ENCODE measurements around the gene SLC39A11.

SLC39A11 gene

DNA sequence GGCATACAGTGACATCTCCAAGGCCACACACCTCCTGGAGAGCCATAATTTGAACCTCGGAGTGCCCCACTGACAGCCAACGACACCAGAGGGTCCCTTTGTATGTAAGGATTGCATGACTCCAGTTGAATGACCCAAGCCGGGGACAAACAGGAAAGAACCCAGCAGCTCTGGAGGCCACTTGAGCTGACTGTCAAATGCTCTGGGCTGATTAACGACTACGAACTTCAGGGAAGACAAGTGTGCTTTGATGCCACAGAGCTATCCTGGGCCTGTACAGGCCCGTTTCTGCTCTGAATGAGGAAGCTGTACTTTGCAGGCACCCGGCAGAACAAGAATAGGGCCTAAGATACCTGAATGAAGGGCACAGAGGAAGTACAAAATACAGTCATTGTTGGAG lies 404.6 kb downstream of the SLC39A11 start:
- no peak for DNase-seq (ENCODE audit: low read depth in 2 of 2)

GRCh38 chr17:72684405-72685020 lies 408.0 kb downstream of the SLC39A11 start:
- DNase-seq (ENCODE audit: low read depth in 2 of 2): no peak

DNA sequence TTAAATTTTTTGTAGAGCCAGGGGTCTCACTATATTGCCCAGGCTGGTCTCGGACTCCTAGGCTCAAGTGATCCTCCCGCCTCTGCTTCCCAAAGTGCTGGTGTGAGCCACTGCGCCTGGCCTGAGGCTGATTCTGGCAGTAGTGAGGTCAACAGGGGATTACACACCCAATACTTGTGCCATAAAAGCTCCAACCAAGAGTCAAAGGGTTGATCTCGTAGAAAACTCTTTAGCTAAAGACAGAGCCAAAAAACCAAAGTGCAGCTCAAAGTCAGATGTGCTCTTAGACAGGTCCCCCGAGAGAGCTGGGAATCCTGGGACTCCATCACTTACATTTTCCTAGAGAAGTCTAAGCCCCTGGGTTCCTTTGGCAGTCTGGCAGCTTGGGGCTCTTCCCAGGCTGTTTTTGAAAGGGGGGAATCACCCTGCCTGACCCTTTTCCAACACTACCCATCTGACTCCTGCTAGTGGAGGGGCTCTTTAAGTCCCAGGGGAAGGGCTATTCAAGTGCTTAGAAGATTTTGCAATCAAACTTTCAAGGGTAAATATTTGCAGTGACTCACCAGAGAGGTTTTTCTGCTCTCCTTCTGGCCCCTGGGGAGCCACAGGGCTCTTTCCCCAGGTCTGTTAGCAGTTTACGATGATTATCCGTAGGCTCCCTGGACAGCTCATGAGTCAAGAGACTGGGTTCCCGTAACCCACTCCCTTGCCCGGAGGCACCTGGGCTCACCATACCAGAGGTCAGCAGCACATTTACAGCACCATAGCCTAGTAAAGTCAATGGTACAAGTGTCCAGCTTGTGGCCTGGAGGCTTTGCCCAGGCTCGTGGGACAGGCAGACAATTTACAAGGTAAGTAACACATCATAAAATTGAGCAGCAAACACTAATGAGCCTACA lies 408.7 kb downstream of the SLC39A11 start:
- no peak for DNase-seq (ENCODE audit: low read depth in 2 of 2)

DNA sequence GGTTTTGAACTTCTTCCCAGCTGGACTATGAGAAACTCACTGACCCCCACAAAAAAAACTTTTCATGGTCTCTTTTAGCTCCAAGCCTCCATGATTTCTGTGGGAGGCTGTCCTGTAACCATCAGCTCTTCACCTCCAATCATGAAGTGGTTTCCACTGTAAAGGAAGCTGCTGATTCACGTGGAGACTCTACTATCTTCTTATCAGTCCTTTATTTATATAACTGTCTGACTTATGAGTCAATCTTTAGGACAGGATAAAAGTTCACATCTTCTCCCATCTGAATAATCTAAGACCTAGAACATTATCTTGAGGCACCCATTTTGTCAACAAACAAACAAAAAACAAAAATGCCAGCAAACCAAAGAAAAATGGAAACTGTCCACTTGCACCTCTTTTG lies 409.9 kb downstream of the SLC39A11 start:
- no peak for DNase-seq (ENCODE audit: low read depth in 2 of 2)

GRCh38 chr17:72681844-72682243 lies 410.6 kb downstream of the SLC39A11 start:
- no peak for DNase-seq (ENCODE audit: low read depth in 2 of 2)

DNA sequence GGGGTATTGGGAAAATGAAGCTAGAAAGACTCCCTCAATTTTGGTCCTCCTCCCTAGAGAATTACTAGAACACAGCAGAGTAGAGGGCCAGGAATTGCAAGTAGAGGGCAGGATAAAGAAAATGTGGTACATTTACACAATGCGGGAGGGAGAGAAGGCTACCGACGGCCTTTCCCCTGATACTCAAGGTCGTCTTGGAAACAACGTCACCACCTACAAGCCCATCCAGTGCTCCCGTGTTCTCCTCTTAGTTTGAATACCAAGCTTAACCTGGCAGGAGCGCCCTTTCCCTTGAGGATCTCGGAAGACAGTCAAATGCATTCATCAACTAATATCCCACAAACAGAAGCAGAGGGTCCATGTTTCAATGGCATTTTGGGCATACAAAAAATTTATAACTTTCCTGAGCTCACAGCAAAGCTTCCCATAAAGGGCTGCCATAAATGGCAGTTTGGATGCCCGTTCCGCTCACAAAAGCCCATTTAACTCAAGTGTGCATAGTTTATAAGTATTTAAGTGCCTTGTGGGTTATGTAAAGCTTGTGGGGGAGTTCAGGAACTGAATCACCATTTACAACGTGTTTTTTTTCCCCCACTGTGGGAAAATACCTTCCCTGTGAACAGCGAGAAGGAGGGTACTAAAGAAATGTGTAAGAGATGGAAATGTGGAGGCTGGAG lies 414.6 kb downstream of the SLC39A11 start:
- no peak for DNase-seq (ENCODE audit: low read depth in 2 of 2)

GRCh38 chr17:72677108-72677507 lies 415.4 kb downstream of the SLC39A11 start:
- no peak for DNase-seq (ENCODE audit: low read depth in 2 of 2)

DNA sequence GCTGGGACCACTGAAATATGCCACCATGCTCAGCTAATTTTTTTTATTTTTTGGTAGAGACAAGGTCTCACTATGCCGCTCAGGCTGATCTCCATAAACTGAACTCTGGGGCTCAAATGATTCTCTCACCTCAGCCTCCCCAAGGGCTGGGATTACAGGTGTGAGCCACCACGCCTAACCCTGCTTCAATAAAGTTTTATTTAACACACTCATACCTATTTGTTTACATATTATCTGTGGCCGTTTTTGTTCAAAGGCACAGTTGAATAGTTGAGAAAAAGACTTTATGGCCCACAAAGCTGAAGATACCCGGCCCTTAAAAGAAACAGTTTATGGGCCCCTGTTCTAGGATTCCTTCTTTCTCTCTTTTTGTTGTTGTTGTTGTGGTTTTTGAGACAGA lies 419.8 kb downstream of the SLC39A11 start:
- no peak for DNase-seq (ENCODE audit: low read depth in 2 of 2)

GRCh38 chr17:72671016-72671415 lies 421.5 kb downstream of the SLC39A11 start:
- DNase-seq (ENCODE audit: low read depth in 2 of 2): no peak

GRCh38 chr17:72667096-72668063 lies 425.1 kb downstream of the SLC39A11 start:
- DNase-seq (ENCODE audit: low read depth in 2 of 2): no peak

GRCh38 chr17:72665852-72666851 lies 426.3 kb downstream of the SLC39A11 start:
- no peak for DNase-seq (ENCODE audit: low read depth in 2 of 2)

- no peak for DNase-seq (ENCODE audit: low read depth in 2 of 2)
These were observed 429.7 kb downstream of the SLC39A11 start for GRCh38 chr17:72662827-72663190.

DNA sequence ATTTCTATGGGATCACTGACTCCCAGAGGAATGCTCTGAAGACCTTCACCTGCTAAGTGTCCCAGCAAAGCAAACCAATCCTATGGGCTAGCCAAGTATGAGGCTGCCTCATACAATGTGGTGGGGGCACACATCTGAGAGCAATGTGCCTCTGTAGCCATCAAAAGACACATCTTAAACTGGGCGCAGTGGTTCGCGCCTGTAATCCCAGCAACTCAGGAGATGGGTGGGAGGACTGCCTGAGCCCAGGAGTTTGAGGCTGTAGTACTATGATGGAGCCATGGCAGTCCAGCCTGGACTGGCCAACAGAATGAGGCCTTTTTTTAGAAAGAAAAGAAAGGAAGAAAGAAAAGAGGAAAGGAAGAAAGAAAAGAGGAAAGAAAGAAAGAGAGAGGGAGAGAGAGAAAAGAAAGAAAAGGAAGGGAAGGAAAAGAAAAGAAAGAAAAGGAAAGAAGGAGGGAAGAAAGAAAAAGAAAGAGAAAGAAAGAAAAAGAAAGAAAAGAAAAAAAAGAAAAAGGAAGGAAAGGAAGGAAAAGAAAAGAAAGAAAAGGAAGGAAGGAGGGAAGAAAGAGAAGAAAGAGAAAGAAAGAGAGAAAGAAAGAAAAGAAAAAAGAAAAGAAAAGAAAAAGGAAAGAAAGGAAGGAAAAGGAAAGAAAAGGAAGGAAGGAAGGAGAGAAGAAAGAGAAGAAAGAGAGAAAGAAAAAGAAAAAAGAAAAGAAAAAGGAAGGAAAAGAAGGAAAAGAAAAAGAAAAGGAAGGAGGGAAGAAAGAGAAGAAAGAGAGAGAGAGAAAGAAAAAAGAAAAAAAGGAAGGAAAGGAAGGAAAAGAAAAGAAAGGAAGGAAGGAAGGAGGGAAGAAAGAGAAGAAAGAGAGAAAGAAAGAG lies 430.3 kb downstream of the SLC39A11 start:
- DNase-seq (ENCODE audit: low read depth in 2 of 2): no peak

GRCh38 chr17:72661116-72661944 lies 431.2 kb downstream of the SLC39A11 start:
- no peak for DNase-seq (ENCODE audit: low read depth in 2 of 2)

DNA sequence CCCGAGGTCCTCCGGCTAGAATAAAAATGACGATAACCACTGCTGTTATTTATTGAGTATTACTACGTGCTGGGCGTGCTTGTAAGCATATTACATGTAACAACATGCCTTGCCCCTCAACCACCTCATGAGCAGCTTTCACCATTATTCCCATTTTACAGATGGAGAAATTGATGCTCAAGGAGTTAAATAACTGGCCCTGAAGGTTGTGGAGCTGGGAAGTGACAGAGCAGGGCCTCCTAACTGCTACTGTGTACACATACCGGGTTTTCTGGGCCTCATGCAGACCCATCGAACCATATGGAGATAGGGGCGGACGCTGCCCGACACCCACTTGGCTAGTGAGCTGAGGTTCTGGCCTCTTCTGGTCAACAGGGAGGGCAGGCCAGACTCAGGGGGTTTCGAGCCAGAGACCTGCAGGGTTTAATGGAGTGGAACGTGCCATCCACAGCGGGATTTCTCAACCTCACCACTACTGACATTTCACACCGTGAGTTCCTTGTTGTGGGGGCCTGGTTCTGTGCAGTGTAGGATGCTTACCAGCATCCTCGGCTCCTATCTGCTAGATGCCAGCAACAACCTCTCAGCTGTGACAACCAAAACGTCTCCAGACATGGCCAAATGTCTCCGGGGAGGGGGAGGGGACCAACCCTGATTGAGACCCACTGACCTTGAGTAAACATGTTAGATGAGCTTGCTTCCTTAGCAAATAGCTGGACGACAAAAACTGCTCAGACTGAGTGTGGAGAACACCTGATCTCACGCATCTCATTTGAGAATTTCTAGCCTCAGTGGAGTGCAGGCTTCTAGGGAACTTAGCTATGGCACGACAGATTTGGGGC lies 432.0 kb downstream of the SLC39A11 start:
- no peak for DNase-seq (ENCODE audit: low read depth in 2 of 2)

DNA sequence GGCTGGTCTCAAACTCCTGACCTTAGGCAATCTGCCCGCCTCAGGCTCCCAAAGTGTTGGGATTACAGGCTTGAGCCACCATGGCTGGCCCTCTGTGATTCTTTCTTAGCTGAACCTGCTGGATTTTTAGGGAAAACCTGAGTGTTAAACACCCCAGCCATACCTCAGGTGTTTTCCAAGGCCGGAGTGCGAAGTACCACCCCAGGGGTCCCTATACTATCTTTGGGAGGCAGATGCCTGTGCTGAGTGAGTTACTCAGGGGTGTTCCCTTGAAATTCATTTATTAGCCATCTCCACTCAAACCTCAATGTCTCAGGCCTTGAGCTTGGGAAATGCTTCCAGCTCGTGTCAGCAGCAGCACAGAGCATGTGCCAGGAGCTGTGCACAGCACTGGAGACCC lies 432.7 kb downstream of the SLC39A11 start:
- no peak for DNase-seq (ENCODE audit: low read depth in 2 of 2)

DNA sequence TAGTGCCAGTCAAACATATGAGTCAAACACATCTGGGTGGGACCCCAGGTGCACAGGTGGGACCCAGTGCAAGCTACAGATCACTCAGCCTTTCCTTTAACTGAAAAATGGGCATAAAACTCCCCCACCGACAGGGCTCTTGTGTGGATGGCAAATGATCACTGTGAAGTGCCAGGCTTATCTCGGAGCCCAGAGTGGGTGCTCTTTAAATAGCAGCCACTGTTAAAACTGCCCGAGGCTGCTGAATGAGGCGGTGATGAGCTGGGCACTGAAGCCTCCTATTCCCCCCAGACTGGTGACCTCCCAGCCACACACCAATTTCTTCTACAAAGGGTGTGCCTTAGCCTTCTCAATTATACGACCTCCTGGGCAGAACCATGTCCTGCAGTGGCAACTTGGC lies 433.8 kb downstream of the SLC39A11 start:
- DNase-seq (ENCODE audit: low read depth in 2 of 2): no peak

All from stimulated activated CD8-positive, alpha-beta memory T cell treated with anti-CD3 and anti-CD28 coated beads, Interleukin-2, amount 100 ng/mL, for 48 hours (primary cell).